ENCODE measurements around the gene ABCA13.

Gene ABCA13

GRCh38 chr7:48250441-48250951 lies 79.2 kb downstream of the ABCA13 start:
- no peak for DNase-seq

GRCh38 chr7:48251766-48252165 lies 80.5 kb downstream of the ABCA13 start:
- DNase-seq = no peak

- DNase-seq = no peak
These were observed 81.7 kb downstream of the ABCA13 start for GRCh38 chr7:48252995-48253394.

- peak; percentile 7 for DNase-seq
These were observed 83.8 kb downstream of the ABCA13 start for GRCh38 chr7:48255046-48255445.

- DNase-seq = no peak
These were observed 88.4 kb downstream of the ABCA13 start for GRCh38 chr7:48259463-48260280.

DNA sequence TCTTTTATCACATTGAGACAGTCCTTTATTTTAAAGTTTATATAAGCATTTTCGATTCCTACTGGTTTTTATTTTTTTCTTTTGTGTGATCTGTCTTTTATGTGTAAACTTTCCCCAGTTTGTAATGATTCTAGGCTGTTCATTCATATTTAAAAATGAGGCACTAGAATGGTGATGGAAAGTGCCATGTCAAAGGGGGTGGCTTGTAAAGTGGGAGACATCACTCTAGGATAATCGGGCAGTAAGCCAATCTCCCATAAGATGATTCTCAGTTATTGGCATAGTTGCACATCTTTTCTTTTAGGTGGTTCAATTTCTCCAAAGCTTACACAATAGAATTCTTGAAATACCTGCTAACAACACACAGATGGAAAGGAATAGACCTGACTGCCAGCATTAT lies 90.4 kb downstream of the ABCA13 start:
- DNase-seq = no peak

- DNase-seq = no peak
These were observed 91.5 kb downstream of the ABCA13 start for GRCh38 chr7:48262606-48263310.

DNA sequence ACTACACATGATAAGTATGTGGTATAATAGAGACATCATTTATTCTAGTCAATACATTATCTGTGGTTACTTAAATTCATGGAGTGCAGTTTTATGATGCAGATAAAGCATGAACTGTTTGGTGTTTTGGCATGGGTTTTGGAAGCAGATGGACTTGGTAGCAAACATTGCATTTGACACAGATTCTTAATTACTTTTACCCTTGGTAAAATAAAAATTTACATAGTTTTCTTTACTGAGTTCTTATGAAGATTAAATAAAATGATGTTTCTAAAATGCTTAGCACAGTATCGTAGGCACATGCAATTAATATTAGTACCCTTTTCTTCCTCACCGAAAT lies 92.0 kb downstream of the ABCA13 start:
- DNase-seq = no peak

DNA sequence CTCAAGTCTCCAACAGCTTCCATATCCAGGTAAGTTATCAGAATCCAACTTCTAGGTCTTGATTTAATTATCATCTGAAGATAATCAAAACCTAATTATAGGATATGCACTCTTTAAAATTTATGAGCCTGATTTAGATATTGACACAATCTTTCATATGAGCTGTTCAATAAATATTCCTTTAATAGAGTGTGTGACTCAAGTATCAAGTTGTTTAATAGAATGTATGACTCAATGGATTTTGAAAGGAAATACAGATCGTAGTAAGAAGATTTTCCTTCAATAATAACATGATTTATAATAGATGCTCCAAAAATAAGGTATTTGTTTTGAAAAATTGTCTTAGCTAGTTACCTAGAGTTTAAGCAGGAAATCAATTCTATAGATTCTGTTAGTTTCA lies 97.8 kb downstream of the ABCA13 start:
- DNase-seq = no peak

DNA sequence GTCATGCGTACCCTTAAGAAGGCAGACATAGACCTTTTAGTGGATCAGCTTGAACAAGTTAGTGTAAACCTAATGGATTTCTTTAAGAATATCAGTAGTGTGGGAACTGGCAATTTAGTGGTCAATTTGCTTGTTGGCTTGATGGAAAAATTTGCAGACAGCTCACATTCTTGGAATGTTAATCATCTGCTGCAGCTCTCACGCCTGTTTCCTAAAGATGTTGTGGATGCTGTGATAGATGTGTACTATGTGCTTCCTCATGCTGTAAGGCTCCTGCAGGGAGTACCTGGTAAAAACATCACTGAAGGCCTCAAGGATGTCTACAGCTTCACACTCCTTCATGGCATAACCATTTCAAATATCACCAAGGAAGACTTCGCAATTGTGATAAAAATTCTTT lies 103.4 kb downstream of the ABCA13 start:
- DNase-seq = no peak

- no peak for DNase-seq
These were observed 108.2 kb downstream of the ABCA13 start for GRCh38 chr7:48279420-48279819.

DNA sequence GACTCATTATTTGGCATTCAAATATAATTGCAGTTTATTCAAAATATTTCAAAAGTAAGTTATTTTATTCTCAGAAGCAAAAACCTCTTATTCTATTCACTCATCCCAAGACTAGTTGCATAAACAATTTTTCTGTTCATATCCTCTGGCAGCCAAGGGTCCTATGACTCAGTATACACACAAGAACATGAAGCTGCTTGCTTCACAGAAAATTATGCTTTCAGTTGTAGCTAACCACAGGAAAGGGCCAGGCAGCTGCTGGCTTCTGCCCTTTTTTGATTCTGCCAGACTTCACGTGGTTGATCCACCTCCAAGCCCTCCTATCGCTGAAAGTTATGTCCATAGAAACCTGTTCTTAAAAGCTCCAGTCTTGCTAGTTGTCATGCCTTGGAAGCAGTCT lies 108.8 kb downstream of the ABCA13 start:
- peak; percentile 17 for DNase-seq

GRCh38 chr7:48285373-48285772 lies 114.1 kb downstream of the ABCA13 start:
- DNase-seq = no peak

DNA sequence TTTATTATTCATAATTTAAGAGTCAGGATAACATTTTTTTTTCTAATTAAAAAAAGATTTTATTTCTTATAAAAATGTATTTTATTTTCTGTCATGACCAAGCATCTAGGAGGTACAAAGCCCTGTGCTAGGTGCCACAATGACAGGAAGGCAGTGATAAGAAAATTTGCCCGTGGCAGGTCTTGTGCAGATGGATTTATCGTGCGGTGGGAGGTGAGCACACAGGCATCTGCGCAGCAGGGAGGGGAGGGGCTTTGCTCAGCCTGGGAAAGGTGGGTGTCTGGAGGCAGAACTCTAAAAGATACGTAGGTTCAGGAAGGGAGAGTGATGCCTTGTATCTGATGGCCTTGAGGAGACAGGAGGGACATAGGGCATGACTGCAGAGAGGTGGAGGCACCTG lies 115.6 kb downstream of the ABCA13 start:
- no peak for DNase-seq

- no peak for DNase-seq
These were observed 118.4 kb downstream of the ABCA13 start for GRCh38 chr7:48289656-48290055.

GRCh38 chr7:48292949-48293348 lies 121.7 kb downstream of the ABCA13 start:
- DNase-seq = peak; percentile 15

DNA sequence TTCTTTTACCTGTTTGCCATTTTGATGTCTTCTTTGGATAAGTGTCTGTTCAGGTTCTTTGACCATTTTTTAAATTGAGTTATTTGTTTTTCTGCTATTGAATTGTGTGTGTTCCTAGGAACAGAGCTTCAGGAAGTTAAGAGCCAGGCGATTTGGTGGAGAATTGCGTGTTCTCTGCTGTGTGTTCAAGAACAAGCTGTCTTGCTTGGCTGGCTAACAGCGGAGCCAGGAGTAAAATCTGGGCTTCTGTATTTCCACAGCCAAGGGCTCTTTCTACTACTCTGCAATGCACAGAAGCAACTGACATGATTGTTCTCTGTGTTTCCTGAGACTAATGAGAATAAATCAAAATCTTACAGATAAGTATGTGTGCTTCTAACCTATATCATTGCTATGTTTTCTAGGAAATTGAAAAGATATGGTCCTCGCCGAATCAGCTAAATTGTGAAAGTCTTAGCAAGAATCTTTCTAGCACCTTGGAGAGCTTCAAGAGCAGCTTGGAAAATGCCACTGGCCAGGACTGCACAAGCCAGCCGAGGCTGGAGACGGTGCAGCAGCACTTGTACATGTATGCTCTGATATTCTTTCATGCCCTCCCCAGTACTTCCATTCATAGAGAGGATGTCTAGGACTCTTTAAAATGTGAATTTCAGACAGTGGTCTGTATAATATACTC lies 124.2 kb downstream of the ABCA13 start:
- no peak for DNase-seq

DNA sequence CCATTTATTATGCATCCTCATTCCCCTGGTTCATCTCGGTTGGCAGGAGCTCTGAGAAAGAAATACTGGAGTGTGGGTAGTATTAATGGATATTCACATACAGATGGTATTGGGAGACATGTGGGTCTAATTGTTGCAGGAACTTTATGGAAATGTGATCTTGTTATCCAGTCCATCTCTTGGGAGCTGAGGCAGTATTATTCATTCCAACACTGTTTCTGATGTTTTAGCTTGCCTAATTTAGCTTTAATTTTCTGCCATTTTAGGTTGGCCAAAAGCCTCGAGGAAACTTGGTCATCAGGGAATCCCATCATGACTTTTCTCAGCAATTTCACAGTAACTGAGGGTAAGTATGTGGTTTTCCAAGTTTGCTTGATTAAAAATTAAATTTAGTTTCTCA lies 125.7 kb downstream of the ABCA13 start:
- DNase-seq = no peak

- peak; percentile 64 for DNase-seq
These were observed 127.5 kb downstream of the ABCA13 start for GRCh38 chr7:48298779-48299178.

GRCh38 chr7:48299580-48300169 lies 128.4 kb downstream of the ABCA13 start:
- DNase-seq = peak; percentile 74

GRCh38 chr7:48300301-48300700 lies 129.0 kb downstream of the ABCA13 start:
- no peak for DNase-seq

DNA sequence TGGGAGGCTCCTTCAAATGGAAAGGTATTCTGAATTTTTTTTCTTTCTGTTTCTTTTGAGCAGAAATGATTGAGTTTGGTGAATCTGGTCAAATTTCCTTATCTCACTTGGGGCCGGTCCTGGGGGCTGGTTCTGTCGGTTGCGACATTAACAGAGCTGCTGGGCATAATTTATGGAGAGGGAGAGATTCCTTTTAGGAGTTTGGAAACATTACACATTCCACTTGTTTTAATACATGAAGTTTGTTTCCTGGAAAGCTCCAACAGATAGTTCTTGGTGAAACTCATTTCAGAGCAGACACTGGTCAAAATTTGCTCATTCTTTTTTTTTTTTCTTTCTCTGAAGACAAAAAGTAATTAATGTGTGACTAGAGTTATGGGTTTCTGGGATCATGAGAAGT lies 129.9 kb downstream of the ABCA13 start:
- no peak for DNase-seq

DNA sequence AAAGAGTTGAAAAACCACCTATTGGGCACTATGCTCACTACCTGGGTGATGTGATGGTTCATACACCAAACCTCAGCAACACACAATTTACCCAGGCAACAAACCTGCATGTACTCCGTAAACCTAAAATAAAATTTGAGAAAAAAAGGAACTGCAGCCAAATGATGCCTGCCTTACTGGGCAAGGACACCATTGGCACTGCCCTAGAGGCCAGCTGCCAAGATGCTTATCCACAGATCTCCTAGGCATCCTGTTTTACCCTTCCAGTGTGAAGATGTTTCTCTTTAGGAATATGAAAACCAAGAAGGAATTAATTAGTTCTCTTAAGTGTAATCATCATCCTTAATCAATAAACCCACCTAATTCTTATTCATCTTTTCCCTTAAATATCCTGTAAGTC lies 133.4 kb downstream of the ABCA13 start:
- DNase-seq = no peak

Data from activated CD4-positive, alpha-beta T cell treated with anti-CD3 and anti-CD28 coated beads for 48 hours (primary cell).